GM13976 (cell line): Measurements from ENCODE around the gene CBLIF.
"Not testable (repeated sequence)": the region's sequence is repeated elsewhere in the genome, so short reads cannot be mapped to it uniquely, and the experiment has no call there.

Source experiments
- DNase-seq: peaks from one replicate; pipeline ENCODE4 v3.0.0; 2012; ENCODE audit warnings: low spot score
- CTCF ChIP-seq: IDR thresholded peaks from 2 replicates; pipeline ENCODE4 v1.5.1; 2012; ENCODE audit warnings: borderline replicate concordance, mild to moderate bottlenecking; ENCODE audit not compliant: insufficient read depth; ENCODE audit errors: extremely low read depth, missing control alignments, control extremely low read depth
- in situ Hi-C: fragments of 300-500 bp; cut with MboI; formaldehyde crosslinking; loops from one replicate; pipeline ENCODE4 v1.12.0; 2022; ENCODE audit warnings: low sequenced_read_pairs, mixed read lengths, inconsistent platforms; ENCODE audit not compliant: unreplicated experiment

CBLIF gene

GRCh38 chr11:59849129-59849528 lies 3.8 kb upstream of the CBLIF start:
- in situ Hi-C loops: no loop called here
- no peak for TF ChIP-seq CTCF
- DNase-seq: no peak

- in situ Hi-C loops, DNase-seq: not testable (repeated sequence)
These were observed 3.1 kb upstream of the CBLIF start for GRCh38 chr11:59848439-59848838.

- DNase-seq: no peak
- TF ChIP-seq CTCF: no peak
- in situ Hi-C loops: no loop called here
These were observed 2.3 kb upstream of the CBLIF start for GRCh38 chr11:59847626-59848025.

- in situ Hi-C loops: no loop called here
- no peak for TF ChIP-seq CTCF
- DNase-seq: no peak
These were observed 1.3 kb upstream of the CBLIF start for GRCh38 chr11:59846556-59846955.

- no peak for TF ChIP-seq CTCF
- no peak for DNase-seq
- in situ Hi-C loops: no loop called here
These were observed 3.0 kb downstream of the CBLIF start for GRCh38 chr11:59842316-59842715.

GRCh38 chr11:59841514-59841913 lies 3.8 kb downstream of the CBLIF start:
- in situ Hi-C loops: no loop called here
- DNase-seq: no peak
- no peak for TF ChIP-seq CTCF

GRCh38 chr11:59839615-59840014 lies 5.7 kb downstream of the CBLIF start:
- TF ChIP-seq CTCF: no peak
- in situ Hi-C loops: no loop called here
- no peak for DNase-seq
